RWPE1 (cell line): ENCODE results near the gene TANC2.

Source experiments
- CTCF ChIA-PET: fragments of 350-600 bp; sonication (Branson Sonifier 250); formaldehyde crosslinking; extraction: SDS; loops from one replicate; lab custom pipeline; 2021; lab: Yijun Ruan, JAX
- POLR2A ChIA-PET: fragments of 400-600 bp; formaldehyde crosslinking; extraction: SDS; loops from one replicate; lab custom pipeline; 2020; ENCODE audit warnings: antibody characterized with exemption; ENCODE audit not compliant: low non-redundant PET; lab: Yijun Ruan, JAX
- DNase-seq: peaks from one replicate; pipeline ENCODE4 v3.0.0; 2012; ENCODE audit warnings: low spot score
- H3K27ac ChIP-seq: fragments of 450-650 bp; 2 replicates; pipeline ENCODE4 v1.5.1; 2017
- CTCF ChIP-seq: fragments of 450-650 bp; conservative IDR thresholded peaks from 2 replicates; pipeline ENCODE4 v1.5.1; 2017; ENCODE audit warnings: low read depth, mild to moderate bottlenecking

Gene TANC2

GRCh38 chr17:62935098-62935497 is 30.9 kb upstream of the TANC2 start:
- no peak for DNase-seq
- ChIA-PET CTCF (interaction anchor here (0.6 kb wide), 1 partner anchor 42 kb away, joined by 3 read pairs; no protein-coding TSS in a partner anchor), POLR2A (no interaction called here)
- TF ChIP-seq CTCF: no peak
- no peak overlapping the region for H3K27ac ChIP-seq

DNA sequence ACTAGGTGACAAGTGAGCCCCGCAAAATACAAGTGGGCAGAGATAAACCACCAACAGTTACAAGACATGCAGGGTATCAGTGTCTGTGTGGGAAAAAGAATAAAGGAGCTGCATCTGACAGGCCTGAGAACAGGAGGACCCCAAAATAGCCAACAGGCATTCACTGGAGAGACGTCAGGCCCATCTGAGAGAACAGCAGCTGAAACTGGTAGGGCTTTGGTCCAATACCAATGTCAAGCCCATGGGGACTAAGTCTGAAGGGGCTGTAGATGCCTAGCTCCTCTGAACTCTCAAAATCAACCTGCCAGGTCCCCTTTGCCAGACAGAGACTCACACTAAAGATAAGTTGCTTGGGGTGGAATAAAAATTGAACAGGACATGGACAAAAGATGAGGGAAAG is 30.5 kb upstream of the TANC2 start:
- no peak for TF ChIP-seq CTCF
- no peak for DNase-seq
- no peak overlapping the region for H3K27ac ChIP-seq
- ChIA-PET POLR2A (no interaction called here), CTCF (interaction anchor here (0.6 kb wide), 1 partner anchor 42 kb away, joined by 3 read pairs; no protein-coding TSS in a partner anchor)

GRCh38 chr17:62937606-62938005 is 28.4 kb upstream of the TANC2 start:
- DNase-seq: no peak
- no peak for TF ChIP-seq CTCF
- POLR2A ChIA-PET: no interaction called here
- H3K27ac ChIP-seq: no peak overlapping the region
- CTCF ChIA-PET: interaction anchor here (0.7 kb wide), 1 partner anchor 20 kb away, joined by 3 read pairs; no protein-coding TSS in a partner anchor

GRCh38 chr17:62941358-62941991 is 24.6 kb upstream of the TANC2 start:
- no peak for TF ChIP-seq CTCF
- POLR2A ChIA-PET: no interaction called here

GRCh38 chr17:62948370-62948769 is 17.7 kb upstream of the TANC2 start:
- CTCF ChIA-PET: no interaction called here
- DNase-seq: no peak
- H3K27ac ChIP-seq: no peak overlapping the region
- POLR2A ChIA-PET: no interaction called here
- no peak for TF ChIP-seq CTCF

More at GRCh38 chr17:62941358-62941991, 24.6 kb upstream of the TANC2 start:
- DNase-seq: no peak
- CTCF ChIA-PET: no interaction called here
- no peak overlapping the region for H3K27ac ChIP-seq

DNA sequence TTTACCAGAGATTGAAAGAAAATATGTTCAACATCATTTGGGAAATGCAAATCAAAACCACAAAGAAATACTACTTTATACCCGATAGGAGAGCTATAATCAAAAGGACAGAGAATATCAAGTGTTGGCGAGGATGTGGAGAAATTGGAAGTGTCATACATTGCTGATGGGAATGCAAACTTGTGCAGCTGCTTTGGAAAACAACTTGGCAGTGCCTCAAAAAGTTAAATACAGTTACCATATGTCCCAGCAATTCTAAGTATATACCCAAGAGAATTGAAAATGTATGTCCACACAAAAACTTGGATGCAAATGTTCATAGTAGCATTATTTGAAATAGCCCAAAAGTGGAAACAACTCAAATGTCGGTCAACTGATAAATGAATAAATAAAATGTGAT is 17.0 kb upstream of the TANC2 start:
- TF ChIP-seq CTCF: no peak
- DNase-seq: no peak
- no peak overlapping the region for H3K27ac ChIP-seq
- ChIA-PET POLR2A (no interaction called here), CTCF (no interaction called here)
